ENCODE data around the gene RACGAP1.

- no peak for TF ChIP-seq CTCF (IDR thresholded peaks at IDR 0.05)
- no peak for TF ChIP-seq POLR2A (IDR thresholded peaks at IDR 0.05)
Measured at GRCh38 chr12:50053583-50053982, 28.3 kb upstream of the RACGAP1 start.
